Right renal pelvis (tissue), 4 donors: ENCODE results near the gene CLEC1A. TPM values are rescaled to one million over a fixed set of nuclear protein-coding genes. Genes with fewer than 3 reads are reported as not detected.

Source experiments
- DNase-seq, 4 donors: peaks; one replicate each; pipeline ENCODE4 v3.0.0-alpha.2; 2013; ENCODE audit warnings: low read depth in 4 of 4, low spot score in 3 of 4, missing footprints in 1 of 4
- polyA plus RNA-seq, 4 donors: library from polyadenylated mRNA; unstranded; fragments of 120-200 nt; gene quantifications; one replicate each; pipeline ENCODE4 v1.2.1, GENCODE V29; 2013; ENCODE audit not compliant: insufficient read length in 4 of 4

Gene CLEC1A
- polyA plus RNA-seq, 4 donors, result 3.1 to 4.6 (median 3.8) TPM

DNA sequence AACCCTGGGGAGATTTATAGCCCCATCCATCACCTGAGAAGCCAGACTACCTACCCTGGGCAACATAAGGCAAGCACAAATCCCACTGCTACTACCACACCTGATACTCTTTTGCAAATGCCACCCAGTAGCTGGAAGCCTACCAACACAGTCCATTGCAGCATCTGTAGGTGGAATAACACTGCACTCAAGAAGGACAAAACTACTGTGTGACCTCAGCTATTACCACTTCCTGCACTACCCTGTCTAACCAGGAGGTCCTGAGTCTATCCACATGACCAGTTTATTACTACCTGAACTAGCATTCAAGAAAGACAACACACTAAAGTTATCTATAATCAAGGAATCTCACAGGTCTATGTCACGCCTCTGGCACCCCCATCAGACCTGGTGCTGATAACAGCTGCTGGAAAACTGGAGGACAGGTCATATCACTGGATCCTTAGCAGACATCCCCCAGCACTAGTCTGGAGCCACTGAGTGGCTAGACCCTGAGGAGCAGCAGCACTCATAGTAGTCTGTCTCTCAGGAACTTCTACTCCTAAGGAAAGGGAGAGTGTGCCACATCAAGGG, 2.9 kb upstream of the CLEC1A start:
- DNase-seq, result no peak

DNA sequence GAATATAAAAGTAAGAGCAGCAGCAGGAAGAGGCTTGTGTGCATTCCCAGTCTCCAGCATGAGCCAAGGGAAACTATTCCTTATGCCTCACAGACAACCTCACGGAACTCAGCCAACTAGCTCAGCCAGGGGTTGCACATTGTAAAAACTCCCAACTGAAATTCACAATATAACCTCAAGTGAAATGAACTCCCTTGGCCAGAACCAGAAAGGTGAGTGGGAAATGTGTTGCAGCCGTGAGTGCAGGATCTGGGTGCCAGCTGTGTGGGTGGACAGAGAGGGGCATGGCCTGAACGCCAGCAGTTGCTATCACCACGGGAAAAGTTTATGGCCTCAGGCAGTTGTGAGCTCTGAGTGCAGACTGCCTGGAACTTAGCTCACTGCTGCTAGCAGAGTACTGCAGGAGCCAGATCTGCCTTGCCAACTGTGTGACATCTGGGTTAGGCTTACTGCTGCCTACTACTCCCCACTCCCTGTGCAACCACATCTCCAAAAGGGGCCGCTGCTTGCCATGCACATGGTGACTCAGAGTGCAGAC, 2.3 kb upstream of the CLEC1A start:
- DNase-seq, result no peak

DNA sequence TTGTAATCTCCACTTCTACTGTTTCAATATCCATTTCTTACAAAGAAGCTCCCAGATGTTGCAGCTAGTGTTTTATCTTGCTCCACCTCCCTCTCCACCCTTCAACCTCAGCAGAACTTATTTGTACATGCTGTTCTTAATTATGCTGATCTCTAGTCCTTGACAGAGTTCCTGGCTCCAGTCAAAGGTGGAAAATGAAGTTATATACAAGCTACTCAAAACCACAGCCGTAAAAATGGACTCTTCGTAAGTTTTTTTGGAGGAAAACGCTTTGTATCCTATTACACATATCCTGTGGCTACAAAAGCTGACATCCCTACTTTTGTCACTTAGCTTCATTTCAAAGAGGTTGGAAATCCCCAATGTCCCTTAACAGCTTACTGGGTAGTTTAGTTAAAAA, 1.3 kb downstream of the CLEC1A start:
- no peak for DNase-seq

DNA sequence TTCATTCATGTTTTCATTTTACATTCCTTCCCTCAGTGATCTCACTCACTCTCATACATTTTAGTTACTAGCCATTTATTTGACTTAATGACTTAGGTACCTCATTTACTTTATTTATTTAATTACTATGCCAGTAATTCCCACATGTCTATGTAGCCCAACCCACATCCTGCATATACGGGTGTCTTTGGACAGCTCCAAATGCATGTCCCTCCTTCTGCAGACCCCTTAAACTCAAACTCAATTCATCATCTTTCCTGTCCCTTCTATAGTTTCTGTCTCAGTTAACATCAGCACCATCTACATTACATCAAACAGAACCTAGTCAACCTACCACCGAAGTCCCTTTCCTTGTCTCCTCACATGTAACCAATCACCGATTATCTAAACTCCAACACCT, 2.8 kb downstream of the CLEC1A start:
- DNase-seq, result no peak

DNA sequence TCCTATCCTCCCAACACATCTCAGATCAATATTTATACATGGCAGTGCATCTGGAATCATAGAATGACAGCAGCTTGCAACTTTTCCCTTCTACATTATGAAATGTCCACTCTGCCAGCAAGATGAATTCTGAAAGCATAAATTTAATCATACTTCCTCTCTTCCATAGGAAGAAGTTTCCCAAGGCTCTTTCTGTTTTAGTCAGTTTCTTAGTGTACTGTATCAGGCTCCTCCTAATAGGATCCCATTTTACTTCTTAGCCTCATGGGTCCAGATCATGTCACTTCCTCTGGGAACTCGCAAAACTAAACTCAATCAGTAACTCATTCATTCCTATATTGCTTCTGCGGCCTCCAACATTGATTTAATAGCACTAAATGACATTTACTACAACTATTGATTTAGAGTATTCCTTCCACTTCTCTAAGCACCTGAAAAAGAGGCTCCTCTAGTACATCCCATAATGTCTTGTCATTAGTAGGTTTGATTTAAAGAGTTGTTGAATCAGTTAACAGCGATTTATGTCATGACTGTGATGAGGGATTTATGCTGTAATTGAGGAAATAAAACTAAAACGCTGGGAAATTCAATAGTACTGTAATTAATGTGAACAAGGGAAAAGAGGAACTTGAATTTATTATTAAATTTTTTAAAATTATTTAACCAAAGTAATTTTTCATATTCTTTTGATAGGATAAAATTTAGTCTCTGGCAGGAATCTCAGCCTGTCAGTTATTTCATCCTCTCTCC, 4.0 kb downstream of the CLEC1A start:
- DNase-seq, result no peak

DNA sequence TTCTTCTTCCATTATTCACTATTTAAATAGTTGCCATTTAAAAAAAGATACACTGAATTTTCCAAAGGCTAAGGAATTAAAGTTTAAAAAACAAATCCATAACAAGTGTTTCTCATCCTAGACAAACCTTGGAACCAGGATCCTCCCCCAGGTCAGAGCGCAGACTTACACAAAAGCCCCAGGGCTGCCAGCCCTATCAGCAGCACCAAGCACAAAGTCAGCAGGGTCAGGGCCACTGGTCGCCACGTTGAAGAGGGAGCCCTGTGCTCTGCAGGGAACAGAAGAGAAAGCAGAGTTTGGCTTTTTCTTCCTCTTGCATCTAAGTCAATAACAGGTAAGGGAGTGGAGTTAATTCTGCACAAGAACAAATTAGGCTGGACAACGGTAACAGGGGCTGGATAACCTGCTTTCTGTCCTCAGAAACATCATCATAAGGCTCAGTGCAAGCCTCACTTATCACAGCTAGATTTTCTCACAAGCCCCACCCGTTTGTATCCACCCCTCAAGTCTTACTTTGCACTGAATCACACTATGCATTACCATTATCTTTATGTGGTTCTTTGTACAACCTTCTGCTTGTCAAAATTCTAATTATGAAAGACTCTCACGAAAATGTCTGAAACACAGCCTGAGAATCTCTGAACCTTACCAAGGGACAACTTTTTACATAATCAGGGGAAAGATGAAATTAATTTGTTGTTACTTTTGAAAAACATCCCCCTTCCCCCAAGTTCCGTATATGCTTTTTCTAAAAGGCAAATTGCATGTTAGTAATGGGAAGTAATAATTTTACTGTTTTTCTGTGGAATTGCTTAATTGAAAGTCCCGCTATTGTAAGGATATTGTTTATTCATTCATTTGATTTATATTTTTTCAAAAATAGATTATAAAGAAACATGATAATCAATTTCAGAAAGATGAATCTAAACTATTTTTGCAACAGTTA, 9.6 kb downstream of the CLEC1A start:
- no peak for DNase-seq

DNA sequence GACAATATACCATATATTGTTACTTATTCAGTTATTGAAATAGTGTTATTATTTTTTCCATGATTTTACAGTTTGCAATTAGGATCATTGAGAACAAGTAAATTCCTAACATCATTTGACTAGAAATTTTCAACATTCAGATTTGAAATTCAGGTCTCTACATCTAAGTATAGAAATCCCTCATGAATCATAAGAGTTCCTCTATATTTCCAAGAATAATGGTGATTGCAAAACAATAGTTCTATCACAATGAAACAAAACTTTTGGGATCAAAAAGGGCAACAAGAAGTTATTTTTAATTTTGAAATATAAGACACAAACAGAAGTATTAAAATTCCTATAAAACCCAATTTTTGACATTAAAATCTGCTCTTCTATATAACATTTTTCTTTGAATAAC, 10.8 kb downstream of the CLEC1A start:
- DNase-seq, result no peak

DNA sequence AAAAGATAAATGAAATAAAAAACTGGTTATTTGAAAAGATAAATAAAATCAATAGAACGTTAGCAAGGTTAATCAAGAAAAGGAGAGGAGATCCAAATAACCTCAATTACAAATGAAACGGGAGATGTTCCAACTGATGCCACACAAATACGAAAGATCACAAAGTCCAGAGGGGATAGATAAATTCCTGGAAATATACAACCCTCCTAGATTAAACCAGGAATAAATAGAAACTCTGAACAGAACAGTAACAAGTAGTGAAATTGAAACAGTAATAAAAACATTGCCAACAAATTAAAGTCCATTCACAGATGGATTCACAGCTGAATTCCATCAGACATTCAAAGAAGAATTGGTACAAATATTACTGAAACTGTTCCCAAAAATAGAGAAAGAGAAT, 12.4 kb downstream of the CLEC1A start:
- DNase-seq, result no peak

DNA sequence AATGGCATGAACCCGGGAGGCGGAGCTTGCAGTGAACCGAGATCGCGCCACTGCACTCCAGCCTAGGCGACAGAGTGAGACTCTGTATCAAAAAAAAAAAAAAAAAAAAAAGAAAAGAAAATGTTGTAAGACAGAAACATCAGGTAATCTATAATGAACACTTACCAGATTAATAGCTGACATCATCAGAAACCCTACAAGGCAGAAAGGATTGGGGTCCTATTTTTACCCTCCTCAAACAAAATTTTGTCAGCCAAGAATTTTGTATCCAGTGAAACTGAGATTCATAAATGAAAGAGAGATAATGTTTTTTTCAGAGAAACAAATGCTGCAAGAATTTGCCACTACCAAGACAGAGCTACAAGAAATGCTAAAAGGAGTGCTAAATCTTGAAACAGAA, 14.1 kb downstream of the CLEC1A start:
- no peak for DNase-seq

DNA sequence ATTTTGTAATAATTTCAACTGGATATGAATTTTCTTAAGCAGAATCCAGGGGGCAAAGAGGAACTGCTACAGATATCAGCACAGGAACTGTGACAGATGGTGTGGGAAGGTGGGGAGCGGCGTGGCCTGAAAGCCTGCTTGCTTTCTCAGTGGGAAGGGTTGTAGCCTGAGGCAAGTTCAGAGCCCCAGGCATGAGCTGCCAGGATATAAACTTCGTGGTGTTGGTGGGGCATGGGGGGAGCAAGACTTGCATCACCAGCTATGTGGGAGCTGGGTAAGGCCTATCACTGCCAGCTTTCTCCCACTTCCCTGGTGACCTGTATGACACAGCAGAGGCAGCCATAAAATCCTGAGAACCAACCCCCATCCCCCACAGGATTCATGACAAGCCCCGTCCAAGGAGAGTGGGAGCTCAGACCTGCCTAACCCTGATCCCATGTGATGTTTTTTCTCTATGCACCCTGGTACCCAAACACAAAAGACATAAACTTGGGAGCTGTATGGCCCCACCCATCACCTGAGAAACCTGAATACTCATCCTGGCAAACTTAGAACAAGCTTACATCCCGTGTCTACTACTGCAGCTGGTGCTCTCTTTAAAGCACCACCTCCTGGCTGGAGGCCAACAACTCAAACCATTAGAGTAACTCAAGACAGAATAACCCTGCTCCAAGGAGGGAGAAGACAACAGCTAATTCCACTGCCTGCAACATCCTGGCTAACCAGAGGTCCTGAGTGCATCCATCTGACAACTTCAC, 16.5 kb downstream of the CLEC1A start:
- no peak for DNase-seq

DNA sequence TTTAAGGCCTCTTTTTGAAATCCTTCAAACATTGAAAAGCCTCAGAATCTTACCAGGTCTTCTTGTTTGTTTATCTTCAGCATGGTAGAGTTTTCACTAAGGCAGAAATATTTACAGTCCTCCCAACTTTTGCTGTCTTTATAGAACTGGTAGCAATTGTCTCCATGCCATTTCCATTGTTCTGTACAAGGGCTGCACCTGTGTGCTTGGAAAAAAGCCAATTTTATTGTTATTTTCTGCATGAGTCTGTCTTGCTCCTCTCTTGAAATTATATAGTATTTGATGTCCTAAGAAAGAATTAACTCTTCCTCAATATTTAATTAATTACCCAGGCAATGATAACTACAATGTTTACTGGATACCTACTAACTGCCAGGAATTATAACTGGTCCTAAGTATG, 23.3 kb downstream of the CLEC1A start:
- no peak for DNase-seq

DNA sequence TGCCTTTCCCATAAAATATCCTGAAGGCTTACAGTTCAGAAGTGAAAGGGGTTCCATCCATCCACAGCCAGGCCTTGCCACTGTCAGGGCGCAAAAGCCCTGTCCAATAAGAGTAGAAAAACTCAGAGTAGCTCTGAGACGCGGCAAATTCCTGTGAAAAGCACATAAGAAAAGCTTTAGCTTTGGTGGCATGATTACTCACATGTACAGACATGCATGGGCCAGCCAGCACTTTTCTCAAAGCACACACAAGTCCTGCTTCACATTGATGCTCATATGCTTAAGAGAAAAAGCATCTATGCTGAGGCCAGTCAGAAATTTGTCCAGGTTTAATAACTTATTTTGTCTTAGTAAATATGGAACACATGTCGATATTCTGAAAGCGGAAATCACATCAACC, 25.5 kb downstream of the CLEC1A start:
- no peak for DNase-seq

DNA sequence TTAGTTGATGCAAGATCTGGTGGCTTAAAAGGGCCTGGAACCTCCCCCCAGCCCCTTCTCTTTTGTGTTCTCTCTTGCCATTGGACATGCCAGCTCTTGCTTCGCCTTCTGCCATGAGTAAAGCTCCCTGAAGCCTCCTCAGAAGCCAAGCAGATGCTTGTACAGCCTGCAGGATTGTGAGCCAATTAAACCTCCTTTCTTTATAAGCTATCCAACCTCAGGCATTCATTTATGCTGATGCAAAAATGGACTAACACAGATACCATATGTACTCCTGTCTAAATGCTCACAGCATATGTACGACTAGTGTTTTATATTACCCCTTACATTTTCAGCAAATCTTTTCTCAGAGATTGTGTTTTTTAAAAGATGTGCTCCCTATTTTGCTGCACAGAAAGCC, 26.7 kb downstream of the CLEC1A start:
- DNase-seq, result no peak

DNA sequence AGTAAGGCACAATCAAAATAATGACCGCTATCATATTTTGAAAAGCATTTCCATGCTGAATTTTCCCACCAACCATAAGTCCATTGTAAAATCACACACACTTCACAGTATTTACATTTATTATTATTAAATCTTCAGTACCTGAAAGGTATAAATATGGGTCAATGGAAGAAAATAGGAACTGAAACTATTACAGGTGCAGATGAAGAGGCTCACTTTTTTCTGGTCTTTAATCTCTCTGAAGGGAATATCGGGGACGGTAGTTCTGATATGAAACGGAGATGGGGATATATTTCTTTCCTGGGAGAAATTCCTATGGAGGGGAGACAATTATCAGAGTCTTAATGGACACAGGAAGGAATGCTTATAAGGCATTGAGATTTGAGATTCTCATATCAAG, 28.4 kb downstream of the CLEC1A start:
- DNase-seq, result no peak

DNA sequence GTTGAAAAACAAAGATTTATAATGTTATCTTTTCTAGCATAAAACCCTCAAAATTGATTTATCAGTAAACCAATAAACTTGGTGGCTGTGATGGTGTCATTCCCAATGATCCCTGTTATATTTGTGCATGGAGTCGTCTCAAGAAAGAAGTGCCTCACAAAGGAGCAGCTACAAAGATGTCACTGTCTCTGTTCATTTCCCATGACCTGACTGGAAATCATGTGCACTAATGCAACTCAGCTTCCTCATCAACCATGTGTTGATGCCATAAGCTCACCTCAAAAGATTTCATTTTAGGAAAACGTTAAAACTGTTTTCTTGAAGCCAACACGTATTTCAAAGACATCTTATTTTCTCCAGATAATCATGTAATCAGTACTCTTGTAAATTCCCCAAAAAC, 28.8 kb downstream of the CLEC1A start:
- DNase-seq, result no peak

DNA sequence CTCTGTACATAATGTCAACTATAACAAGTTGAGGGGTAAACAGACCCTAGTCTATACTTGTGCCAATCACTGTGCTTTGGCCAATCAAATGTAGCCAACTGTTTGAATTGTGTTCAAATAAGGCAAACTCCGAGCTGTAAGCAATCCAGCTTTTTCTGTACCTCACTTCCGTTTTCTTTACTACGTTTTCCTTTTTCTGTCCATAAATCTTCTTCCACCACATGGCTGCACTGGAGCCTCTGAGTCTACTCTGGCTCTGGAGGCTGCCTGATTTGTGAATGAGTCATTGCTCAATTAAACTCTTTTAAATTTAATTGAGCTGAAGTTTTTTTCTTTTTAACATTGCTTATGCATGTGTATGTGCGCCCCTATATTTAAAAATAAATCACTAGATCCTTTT, 29.7 kb downstream of the CLEC1A start:
- no peak for DNase-seq

DNA sequence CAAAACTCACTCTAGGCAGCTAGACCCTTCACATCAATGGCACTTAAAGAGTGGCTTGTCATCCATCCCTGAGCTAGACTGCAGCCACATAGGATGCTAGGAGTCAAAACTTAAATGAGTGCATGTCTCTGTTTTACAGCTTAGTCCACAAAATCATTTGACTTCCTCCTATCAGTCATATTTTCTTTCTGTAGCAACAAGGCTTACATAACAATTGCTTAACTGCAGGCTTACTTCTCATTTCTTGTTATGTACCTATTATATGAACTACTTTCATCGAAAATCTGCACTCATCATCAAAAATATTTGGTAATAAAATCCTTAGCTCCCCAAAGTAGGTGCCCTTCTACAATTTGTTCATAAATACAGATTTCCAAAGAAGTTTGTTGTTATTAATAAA, 30.1 kb downstream of the CLEC1A start:
- no peak for DNase-seq

DNA sequence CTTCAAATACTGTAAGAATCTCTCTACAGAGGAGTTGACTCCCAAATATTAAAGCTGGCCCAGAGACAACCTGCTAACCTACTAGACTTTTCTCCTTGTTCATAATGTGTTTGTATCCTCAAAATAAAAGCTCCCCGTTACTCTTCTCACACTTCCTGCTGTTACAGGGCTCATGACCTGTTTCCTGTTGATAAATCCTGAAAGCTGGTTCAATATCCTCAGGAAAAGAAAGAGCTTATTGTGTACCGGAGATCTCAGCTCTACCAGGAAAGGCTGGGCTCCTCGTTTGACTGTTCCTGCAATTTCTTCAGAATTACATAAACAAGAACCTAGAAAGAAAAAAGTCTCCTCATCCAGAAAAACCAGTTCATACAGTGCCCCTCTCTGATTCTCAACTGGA, 30.8 kb downstream of the CLEC1A start:
- no peak for DNase-seq

DNA sequence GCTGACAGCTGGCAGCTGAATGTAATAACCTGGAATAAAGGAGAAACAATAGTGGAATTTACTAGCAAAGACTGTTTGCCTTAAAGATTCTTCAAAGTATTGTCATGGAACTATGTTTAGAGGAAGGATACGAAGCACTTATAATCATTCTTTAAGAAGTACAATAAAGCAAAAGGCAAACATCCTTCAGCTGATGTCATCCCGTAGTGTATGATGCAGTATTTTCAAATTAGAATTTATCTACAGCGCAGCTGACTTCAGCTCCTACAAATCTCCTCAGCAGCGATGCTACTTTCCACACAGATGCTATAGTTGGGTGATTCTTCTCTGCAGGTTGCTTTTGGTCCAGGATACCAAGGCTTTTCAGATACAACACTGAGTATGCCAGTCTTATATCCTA, 31.5 kb downstream of the CLEC1A start:
- no peak for DNase-seq

DNA sequence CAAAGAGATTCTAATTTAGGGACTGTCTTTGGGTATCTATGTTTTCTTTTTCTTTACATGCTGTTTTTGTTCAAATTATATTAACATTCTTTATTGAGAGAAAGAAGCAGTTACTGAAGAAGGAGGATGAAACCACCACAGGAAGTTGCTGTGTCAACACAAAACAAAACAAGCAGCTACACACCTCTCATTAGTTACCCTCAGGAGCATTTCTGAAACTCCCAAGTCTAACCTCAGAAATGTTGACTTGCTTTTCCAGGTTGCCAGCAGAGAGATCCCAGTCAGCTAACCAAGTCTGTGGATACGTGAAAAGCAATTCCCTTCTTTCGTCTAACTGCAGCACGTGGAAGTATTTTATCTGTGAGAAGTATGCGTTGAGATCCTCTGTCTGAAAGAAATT, 33.5 kb downstream of the CLEC1A start:
- DNase-seq, result no peak

DNA sequence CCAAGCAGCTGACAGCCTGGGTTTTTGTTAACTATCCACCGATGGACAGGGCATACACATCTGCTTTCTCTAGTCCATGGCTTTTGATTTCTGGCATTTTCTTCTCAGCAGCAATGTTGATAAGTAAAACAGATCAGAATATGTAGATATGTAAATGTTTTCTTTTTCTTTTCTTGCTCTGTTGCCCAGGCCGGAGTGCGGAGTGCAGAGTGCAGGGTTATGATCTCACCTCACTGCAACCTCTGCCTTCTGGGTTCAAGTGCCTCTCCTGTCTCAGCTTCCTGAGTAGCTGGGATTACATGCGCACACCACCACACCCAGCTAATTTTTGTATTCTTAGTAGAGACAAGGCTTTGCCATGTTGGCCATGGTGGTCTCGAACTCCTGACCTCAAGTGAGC, 40.4 kb downstream of the CLEC1A start:
- no peak for DNase-seq
